Measurements from ENCODE around the gene PTPRN2.

Gene PTPRN2

DNA sequence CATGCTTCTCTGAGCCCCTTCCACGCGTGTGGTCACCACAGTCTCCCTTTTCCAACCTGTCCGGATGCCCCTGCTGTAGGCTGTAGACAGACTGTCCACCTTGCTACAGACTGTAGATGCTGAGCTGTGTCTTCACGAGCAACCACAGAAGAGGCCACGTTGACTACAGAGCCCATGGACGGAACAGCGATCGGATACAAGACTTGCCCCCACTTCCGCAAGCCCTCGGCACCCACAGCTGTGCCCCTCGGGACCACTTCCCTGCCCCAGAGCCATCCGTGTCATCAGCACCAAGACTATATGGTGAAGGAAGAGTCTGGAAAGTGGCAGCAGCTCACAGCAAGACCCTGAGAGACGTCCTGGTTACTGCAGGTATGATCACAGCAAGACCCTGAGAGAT, 759.4 kb downstream of the PTPRN2 start:
- no peak for DNase-seq

DNA sequence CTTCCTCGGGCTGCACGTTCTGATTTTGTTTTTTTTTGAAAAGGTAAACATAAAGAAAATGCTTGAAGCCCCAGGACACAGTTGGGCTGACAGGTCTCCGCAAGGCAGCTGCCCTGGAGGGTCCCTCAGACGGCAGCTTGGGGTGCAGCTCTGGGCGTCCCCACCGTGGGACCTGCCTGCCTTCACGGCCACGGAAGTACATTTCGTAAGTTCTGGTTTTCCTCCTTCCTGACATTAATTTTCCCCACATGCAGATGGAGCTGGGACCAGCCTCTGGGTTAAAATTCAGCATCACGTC, 759.8 kb downstream of the PTPRN2 start:
- DNase-seq: no peak

DNA sequence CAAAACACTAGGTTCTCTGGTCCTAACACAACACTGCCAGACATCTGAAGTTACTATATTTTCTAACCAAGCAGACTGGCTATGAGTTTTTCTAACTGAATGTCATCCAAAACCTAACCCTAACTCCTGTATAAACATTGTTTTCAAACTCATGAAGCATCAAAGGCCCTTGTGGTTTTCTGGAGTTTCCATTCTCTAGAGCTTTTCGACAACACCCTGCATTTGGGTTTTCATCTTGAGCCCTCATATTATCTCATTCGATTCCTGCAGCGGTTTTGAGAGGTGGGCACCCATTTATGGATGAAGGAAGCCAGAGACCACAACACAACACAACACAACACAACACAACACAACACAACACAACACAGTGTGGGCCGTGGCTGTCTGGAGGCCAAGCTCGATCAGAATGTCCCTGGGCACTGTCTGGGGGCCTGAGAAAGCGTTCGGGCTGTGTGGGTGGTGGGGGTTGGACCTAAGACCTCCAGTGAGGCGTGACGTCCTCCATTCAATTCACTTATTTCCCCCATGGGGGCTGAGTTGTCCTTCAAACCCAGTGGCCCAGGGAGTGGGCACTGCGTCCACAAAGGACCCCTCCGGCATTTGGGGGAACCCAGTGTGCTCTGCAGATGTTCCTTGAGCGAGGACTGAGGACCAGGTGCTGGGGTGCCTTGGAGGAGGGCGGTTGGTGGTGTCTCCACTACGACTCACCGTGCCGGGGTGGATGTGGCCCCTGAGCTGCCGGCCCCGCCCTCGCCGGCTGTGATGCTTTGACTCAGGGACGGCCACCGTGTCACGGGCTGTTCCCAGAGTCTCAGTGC, 760.4 kb downstream of the PTPRN2 start:
- no peak for DNase-seq

DNA sequence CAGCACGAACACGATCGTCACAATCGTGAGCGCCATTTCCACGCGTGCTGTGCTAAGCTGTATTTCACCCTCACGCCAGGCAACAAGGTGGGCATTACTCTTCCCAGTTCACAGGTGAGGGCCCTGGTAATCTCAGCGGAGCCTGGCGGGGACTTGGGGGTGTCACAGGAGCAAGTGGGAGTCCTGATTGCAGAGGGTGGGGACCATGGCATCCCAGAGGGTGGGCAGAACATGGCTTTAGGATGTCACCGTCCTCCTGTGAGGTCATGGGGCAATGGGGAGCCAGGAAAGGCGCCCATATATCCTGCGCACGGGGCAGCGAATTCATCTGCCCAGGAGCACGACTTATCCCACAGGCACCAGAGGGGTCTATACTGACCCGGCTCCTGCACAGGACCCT, 761.1 kb downstream of the PTPRN2 start:
- no peak for DNase-seq

DNA sequence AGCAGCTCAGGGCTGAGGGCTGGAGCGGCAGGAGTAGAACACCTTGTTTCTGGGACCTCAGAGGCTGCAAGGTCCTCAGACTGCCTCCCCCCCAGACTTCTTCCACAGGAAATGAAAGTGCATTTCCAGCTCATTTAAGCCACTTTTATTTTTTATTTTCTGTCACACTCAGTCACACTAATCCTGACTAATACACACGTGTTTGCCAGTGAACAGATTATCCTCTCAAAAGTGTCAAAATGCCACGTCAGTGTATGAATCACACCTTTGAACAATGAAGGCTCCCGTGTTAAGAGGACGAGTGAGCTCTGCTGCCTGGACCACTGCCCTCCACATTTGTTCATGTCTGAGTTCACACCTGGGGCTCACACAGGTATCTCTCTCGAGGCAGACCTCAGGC, 762.3 kb downstream of the PTPRN2 start:
- no peak for DNase-seq

DNA sequence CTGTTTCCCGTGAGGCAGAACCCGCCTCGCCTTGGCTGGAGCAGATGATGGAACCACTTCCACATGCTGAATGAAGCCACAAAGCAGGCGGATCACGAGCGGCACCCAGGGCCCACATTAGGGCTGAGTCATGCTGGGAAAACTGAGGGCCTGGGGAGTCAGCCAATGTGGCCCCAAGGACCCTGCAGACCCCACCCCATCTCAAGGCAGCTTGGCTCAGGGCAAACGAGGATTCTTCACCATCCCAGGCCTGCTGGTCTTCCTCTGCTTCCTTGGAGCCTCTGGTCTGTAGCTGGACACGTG, 762.9 kb downstream of the PTPRN2 start:
- DNase-seq: no peak

DNA sequence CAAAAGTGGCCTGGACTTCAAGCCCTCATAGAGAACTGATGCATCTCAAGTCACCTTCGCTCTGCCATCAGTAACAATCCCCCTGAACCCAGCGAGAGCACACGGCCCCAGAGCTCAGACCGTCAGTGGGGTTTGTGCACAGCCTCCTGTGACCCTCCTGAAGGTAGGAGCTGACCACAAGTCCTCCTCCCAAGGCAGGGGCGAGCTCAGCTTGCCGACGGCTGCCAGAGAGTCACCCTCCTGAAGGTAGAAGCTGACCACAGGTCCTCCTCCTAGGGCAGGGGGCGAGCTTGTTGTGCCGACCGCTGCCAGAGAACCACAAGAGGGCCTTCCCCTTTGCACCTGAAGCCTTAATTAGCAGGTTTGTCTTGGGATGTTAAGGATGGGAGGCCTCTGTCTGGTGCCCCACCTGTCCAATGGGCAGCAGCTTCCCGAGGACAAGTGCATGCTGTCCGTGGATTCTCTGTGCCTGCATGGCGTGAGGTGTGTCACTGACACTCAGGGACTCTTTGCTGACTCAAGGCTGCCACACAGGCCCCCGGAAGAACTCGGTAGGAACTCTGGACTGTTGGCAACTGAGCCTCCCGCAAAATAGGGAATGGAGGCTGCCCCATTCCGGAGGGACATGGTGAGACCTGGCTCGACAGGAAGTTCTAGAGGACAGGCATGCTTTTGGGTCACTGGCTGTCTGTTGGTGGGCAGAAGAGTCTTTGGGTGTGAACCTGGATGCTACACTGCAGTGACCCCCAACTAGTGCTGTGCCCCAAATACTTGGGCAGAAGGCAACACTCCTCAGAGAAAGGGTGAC, 763.4 kb downstream of the PTPRN2 start:
- no peak for DNase-seq

DNA sequence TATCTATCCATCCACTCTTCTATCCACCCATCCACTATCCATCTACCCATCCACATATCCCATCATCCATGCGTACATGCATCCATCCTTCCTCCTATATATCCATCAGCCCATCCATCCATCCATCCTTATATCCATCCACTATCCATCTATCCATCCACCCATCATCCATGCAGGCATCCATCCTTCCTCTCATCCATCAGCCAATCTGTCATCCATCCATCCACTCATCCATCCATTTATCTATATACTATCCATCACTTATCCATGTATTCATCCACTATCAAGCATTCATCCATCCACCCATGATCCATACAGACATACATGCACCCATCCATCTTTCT, 765.0 kb downstream of the PTPRN2 start:
- DNase-seq: no peak

DNA sequence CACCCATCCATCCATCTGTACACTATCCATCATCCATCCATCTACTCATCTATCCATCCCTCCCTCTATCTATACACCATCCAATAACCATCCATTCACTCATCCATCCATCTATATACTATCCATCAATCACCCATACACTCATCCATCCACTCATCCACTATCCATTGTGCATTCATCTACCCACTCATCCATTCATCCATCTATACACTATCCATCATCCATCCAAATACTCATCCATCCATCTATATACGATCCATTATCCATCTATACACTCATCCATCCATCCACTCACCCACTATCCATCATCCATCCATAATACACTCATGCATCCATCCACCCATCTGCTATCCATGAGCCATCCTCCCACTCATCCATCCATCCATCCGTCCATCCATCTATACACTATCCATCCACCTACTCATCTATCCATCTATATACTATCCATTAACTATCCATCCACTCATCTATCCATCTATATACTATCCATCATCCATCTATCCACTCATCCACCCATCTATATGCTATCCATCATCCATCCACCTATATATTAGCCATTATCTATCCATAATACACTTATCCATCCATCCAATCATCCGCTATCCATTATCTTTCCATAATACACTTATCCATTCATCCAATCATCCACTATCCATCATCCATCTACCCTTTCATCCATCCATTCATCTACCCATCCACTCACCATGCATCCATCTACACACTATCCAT, 765.5 kb downstream of the PTPRN2 start:
- no peak for DNase-seq

DNA sequence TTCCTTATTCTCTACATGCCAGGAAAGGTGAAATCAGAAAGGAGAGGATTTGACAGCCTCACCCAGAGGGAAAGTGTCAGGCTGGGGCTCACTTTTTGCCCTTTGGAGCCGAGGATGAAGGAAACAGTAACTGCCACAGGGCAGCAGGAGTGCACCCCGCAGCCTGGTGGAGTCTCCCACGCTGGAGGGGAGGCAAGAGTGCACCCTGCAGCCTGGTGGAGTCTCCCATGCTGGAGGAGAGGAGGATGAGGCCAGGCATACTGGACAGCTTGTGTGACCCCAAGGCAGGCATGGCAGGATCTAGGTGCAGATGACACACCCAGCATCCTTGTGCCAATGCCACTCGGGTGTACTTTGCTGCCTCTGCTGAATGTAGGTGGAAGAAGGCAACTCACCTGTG, 766.8 kb downstream of the PTPRN2 start:
- DNase-seq: no peak

DNA sequence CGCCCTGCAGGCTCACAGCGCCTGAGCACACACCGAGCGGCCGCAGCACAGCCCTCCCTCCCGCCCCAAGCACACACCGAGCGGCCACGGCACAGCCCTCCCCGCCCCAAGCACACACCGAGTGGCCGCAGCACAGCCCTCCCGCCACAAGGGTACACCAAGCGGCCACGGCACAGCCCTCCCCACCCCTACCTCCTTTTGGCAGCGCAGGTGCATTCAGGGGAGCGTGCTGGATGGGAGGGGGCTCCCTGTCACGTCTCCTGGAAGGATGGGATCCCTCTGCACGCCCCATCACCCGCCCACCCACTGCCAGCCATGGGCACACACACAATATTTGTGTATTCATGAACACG, 768.2 kb downstream of the PTPRN2 start:
- no peak for DNase-seq

DNA sequence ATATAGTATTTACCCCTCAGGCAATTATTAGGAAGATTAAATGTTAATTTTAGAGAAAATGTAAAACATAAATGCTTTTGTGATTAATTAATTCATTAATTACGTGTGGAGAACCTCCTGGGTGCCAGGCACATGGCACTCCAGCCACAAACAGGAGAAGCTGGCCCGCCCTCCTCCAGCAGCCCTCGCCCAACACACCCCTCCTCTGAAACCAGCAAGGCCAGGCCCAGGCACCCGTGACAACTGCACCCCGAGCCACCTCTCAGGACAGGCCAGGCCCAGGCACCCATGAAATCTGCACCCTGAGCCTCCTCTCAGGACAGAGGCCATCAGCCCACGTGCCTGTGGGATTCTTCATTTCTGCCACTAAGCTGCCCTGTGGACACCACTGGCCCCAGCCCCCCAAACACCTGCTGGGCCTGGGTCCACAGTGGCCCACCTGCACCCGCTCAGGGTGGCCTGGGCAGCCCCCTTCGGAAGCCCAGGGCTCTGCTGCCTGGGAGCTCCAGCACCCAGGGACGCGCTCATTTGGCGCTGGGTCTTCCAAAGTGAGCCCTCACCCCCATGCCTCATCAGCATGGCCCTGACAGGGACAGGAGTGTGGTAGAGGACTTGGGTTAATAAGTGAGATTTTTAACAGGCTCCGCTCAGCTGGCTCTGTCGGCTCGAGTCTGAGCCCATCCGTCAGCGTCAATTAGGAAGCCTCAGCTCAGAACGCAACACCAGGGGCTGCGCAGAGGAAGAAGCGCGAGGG, 768.7 kb downstream of the PTPRN2 start:
- no peak for DNase-seq

DNA sequence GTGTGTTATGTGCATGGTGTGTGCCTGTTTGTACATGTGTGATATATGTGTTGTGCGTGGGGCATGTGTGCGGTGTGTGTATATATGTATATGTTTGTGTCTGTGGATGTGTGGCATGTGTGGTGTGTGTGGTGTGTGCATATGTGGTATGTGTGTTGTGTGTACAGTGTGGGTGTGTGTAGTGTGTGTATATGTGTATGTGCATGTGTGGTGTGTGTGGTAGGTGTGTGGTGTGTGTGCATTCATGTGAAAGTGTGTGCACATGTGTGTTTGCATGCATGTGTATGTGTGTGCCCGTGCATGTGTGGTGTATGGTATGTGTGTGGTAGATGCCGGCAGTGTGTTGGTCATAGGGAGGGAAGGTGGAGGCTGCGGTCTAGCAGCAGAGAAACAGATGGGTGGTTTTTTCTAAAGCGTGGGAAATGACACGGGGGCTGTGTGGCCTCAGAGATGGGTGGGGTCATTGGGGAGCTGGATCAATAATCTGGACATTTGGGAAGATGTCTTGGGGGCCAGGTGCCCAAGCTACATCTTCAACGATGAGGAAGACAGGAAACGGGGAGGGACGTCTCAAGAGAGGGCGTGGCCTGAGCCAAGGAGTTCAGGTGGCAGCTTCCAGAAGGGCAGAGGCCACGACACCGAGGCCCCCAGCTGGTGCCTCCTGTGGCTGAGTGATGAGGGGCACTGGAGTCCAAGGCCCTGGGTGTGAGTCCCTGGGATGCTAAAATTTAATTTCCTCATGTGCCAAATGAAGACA, 769.5 kb downstream of the PTPRN2 start:
- DNase-seq: no peak

DNA sequence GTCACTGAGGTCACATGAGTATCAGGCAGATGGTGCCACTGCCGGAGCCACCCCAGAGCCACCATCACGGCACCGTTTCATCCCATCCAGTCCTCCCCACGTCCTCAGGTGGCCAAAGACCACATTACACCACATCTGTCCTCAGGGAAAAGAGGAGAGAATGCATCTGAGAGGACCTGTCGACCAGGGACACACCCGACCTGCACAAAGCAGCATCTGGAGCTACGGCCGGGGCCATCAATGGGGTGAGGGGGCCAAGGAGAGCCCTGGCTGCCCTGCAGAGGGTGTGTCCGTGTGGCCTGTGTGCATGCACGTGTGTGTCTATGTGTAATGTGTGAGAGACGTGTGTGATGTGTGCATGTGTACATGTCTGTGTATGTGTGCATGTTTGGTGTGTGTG, 770.2 kb downstream of the PTPRN2 start:
- DNase-seq: no peak

DNA sequence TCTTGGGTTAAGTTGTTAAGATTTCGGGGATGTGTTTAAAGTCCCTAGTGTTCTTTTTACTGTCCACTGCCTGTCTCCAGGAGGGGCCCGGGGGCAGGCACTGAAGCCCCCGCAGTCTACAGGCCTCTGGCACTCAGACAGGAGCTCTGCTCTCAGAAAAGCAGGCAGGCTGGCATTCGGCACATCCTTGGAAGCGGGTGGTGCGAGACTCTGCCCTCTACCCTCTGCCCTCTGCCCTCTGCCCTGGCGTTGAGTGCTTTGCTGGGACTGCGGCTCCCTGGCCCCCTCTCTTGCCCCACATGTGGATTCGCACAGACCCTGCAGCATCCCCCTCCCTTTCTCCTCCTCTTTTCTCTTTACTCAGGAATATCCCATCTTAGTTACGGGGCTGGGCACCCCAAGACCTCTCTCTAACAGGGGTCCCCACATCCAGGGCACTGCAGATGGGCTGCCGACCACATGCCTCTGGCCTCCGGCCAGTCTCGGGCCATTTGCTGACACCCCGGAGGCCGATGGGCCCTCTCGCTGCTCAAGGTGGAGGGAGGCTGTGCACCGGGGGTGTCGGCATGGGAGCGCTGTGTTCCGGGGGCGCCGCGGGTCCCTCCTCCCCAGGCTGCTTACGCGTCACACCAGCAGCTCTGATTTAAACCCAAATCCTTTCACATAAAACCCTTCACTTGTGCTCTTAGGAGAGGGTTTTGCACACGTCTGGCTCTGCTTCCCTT, 770.9 kb downstream of the PTPRN2 start:
- no peak for DNase-seq

DNA sequence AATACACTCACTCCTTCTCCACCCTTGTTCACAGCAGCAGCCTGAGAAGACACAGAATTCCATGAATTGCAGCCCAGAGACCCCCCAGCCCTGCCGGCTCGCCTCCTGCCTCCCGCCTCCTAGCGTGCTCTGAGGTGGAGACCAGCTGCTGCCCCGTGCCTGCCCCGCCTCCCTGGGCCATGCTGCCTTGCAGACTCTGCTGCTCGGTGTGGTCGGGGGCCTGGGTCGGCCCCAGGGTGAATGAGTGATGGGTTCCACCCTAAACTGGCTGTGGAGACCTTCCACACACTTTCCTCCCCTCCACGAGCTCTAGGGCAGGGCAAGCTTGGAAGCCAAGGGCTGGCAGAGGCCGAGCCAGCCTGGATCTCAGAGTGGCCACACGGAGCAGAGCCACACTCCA, 771.5 kb downstream of the PTPRN2 start:
- DNase-seq: no peak

DNA sequence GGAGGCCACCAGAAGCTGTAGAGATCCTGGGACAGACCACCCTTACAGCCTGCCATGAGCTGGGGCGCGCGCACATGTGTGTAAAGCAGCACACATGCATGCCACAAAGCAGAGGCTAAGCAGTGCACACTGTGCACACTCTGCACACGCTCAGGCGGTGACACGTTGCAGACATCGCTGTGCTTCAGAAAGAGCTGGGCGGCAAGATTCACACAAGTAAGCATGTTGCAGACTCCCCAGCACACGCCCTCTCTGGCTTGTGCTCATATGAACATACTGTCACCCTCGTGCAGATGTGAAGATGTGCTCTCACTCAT, 772.0 kb downstream of the PTPRN2 start:
- DNase-seq: no peak

DNA sequence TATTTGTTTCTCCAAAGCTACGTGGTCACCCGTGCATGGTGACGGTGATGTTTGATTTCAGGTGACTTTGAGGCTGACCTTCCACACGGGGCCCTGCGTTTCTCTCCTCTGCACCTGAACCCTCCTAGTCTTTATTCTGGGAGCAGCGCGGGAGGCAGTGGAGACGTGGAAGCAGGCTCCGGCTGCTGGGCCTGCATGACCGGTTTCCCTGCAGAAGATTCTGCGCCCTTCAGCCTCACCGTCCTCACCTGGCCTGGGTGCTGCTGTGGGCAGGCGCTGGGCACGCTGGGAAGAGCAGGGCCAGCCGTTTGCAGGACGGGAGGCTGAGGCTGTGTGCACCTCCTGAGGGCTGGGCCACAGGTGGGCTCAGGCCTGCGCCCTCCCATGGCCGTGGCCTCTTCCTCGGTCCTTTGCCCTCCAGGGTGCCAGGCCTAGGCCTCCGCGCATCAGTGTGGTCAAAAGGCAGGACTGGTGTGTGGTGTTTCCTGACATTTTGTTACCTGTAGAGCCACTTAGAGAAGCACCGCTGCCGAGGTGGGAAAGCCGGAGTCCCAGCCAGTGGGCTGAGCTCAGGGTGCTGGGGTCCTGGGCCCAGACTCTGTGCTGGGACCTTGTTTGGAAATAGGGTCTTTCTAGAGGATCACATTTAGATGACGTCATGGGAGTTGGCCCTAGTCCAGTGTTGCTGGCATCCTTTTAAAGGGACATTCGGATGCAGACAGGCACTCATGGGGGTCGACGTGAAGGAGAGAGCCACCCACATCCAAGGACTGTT, 772.5 kb downstream of the PTPRN2 start:
- no peak for DNase-seq

DNA sequence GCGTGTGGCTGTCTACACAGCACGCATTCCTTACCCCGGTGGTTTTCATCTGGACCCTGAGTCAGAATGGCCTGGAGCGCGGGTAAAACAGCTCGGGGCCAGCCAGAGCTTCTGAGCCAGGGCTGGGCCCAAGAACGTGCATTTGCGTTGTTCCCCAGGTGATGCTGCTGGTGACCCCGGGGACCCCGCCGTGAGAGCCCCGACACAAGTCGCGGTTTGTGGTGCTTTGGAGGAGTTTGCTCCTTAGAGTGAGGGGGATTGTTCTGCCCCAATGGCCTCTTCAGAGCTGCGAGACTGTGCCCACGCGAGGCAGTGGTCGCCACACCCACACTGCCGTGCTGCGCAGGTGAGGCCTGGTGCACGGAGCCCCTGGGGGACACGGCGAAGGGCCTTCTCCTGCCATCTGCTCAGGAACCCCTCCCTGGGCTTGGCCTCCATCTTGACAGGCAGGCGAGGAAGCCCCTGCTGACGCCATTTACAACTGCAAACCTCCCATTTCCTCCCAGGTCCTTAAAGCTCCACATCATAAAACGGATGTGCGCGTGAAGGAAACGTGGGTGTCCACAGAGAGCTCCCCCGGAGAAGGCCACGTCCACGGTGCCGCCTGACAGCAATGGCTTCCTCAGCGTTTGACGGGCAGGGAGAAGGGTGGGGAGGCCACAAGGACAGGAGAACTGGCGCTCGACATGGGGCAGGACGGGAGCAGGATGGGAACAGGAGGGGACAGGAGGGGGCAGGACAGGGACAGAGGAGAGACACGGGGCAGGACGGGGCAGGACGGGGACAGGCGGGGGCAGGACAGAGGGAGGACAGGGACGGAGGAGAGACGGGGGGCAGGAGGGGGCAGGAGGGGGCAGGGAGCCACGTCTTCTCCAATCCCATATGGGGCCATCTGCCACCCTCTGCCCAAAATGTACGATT, 773.6 kb downstream of the PTPRN2 start:
- no peak for DNase-seq

DNA sequence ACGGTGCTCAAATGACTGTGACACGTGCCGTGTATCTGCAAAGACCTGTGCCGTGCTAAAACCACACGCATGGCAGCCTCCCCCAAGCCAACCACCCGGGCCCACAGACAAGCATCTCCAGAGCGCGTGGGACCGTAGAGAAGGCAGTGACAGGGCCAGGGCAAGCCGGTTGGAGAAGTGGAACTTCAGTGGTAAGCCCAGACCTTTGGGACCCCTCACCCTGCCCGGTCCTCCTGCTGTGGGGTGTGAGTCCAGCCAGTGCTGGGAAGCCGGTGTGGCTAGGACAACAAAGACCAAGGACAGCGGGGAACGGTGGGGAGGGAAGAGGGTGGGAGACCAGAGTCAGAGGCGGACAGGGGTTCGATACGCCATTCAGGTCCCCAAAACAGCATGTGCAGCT, 774.6 kb downstream of the PTPRN2 start:
- DNase-seq: no peak
